CD14-positive monocyte (primary cell): ENCODE data around the gene CLDN20. TPM values are rescaled to one million over a fixed set of nuclear protein-coding genes. Genes with fewer than 3 reads are reported as not detected.
"Not testable (repeated sequence)": the region's sequence is repeated elsewhere in the genome, so short reads cannot be mapped to it uniquely, and the experiment has no call there.

Experiments used
- DNase-seq, 3 donors: peaks; one replicate each; pipeline ENCODE4 v3.0.0-alpha.2; 2011 to 2022
- H2AFZ ChIP-seq: 2 replicates; pipeline ENCODE4 v1.6.0; 2012; ENCODE audit warnings: mild to moderate bottlenecking, low read depth, low read length, inconsistent platforms; ENCODE audit not compliant: insufficient read depth, poor library complexity, severe bottlenecking
- H3K27ac ChIP-seq, 2 donors: 1 replicate in 1 of 2; 2 replicates in 1 of 2; pipeline ENCODE4 v1.5.1; 2012 to 2013; ENCODE audit warnings: low read length in 2 of 2, control low read depth in 1 of 2, inconsistent platforms in 1 of 2, low read depth in 1 of 2, mild to moderate bottlenecking in 1 of 2
- H3K27me3 ChIP-seq, 2 donors: one replicate each; pipeline versions ENCODE4 v1.6.0 to v1.6.1; 2011 to 2013; ENCODE audit warnings: low read length in 2 of 2; ENCODE audit not compliant: control insufficient read depth in 2 of 2, insufficient read depth in 2 of 2
- H3K36me3 ChIP-seq, 2 donors: replicated peaks in 1 of 2; 1 replicate in 1 of 2; 2 replicates in 1 of 2; pipeline versions ENCODE4 v1.5.1 to v1.6.1; 2012 to 2013; ENCODE audit warnings: low read length in 2 of 2, control low read depth in 1 of 2, inconsistent platforms in 1 of 2, mild to moderate bottlenecking in 1 of 2; ENCODE audit not compliant: insufficient read depth in 2 of 2, control insufficient read depth in 1 of 2
- H3K4me1 ChIP-seq, 2 donors: 1 replicate in 1 of 2; 2 replicates in 1 of 2; pipeline versions ENCODE4 v1.5.1 to v1.6.1; 2012 to 2013; ENCODE audit warnings: low read length in 2 of 2, control low read depth in 1 of 2, inconsistent platforms in 1 of 2, mild to moderate bottlenecking in 1 of 2, moderate library complexity in 1 of 2; ENCODE audit not compliant: insufficient read depth in 2 of 2, control insufficient read depth in 1 of 2
- H3K4me2 ChIP-seq: replicated peaks from 2 replicates; pipeline ENCODE3; 2012; ENCODE audit warnings: low read length, moderate library complexity, mild to moderate bottlenecking; ENCODE audit not compliant: poor library complexity, severe bottlenecking; ENCODE audit errors: extremely low read depth
- H3K4me3 ChIP-seq, 3 experiments: fragments of 200-600 bp in 1 of 3; sonication (generic) in 1 of 3; replicated peaks in 1 of 3; 1 replicate in 2 of 3; 2 replicates in 1 of 3; pipeline ENCODE4 v1.5.1; 2011 to 2013; ENCODE audit warnings: low read length in 3 of 3, mild to moderate bottlenecking in 3 of 3, control low read depth in 2 of 3, low read depth in 2 of 3, inconsistent platforms in 1 of 3, moderate library complexity in 1 of 3
- H3K79me2 ChIP-seq: 2 replicates; pipeline ENCODE4 v1.6.0; 2012; ENCODE audit warnings: mild to moderate bottlenecking, control low read depth, inconsistent platforms, low read length, moderate library complexity; ENCODE audit not compliant: insufficient read depth
- H3K9ac ChIP-seq: 2 replicates; pipeline ENCODE4 v1.6.0; 2017; ENCODE audit warnings: low read length, mild to moderate bottlenecking; ENCODE audit not compliant: insufficient read depth, poor library complexity, severe bottlenecking
- H3K9me3 ChIP-seq, 2 donors: replicated peaks in 1 of 2; 1 replicate in 1 of 2; 2 replicates in 1 of 2; pipeline versions ENCODE4 v1.5.1 to v1.6.1; 2012 to 2013; ENCODE audit warnings: low read length in 2 of 2, control low read depth in 1 of 2; ENCODE audit not compliant: control insufficient read depth in 1 of 2, insufficient read depth in 1 of 2
- H4K20me1 ChIP-seq: 2 replicates; pipeline ENCODE4 v1.6.0; 2012; ENCODE audit warnings: mild to moderate bottlenecking, low read length, control low read depth, moderate library complexity; ENCODE audit not compliant: insufficient read depth
- H3K27ac Mint-ChIP-seq, 7 donors: one replicate each; pipeline ENCODE4 v1.8.0; 2020; ENCODE audit warnings: mild to moderate bottlenecking in 7 of 7, mixed read lengths in 7 of 7, moderate library complexity in 6 of 7, inconsistent platforms in 2 of 7
- H3K27me3 Mint-ChIP-seq, 3 donors: one replicate each; pipeline ENCODE4 v1.8.0; 2021 to 2022; ENCODE audit warnings: low read depth in 3 of 3, mild to moderate bottlenecking in 3 of 3, mixed read lengths in 3 of 3, moderate library complexity in 3 of 3, inconsistent platforms in 1 of 3
- H3K36me3 Mint-ChIP-seq, 2 donors: one replicate each; pipeline ENCODE4 v1.8.0; 2020; ENCODE audit warnings: mixed read lengths in 2 of 2, inconsistent platforms in 1 of 2, mild to moderate bottlenecking in 1 of 2
- H3K4me1 Mint-ChIP-seq: one replicate; pipeline ENCODE4 v1.8.0; 2020; ENCODE audit warnings: mild to moderate bottlenecking, mixed read lengths
- H3K4me3 Mint-ChIP-seq, 2 donors: one replicate each; pipeline ENCODE4 v1.8.0; 2020; ENCODE audit warnings: mild to moderate bottlenecking in 2 of 2, mixed read lengths in 2 of 2, moderate library complexity in 1 of 2
- H3K9me3 Mint-ChIP-seq, 7 donors: one replicate each; pipeline ENCODE4 v1.8.0; 2020 to 2022; ENCODE audit warnings: mixed read lengths in 7 of 7, mild to moderate bottlenecking in 6 of 7, moderate library complexity in 6 of 7, inconsistent platforms in 2 of 7
- CTCF ChIP-seq: fragments of 200-600 bp; IDR thresholded peaks from one replicate; pipeline ENCODE4 v1.8.0; 2022; ENCODE audit warnings: antibody characterized with exemption, mild to moderate bottlenecking
- WGBS: methylation state at CpG from one replicate; pipeline ENCODE4 v1.1.5; 2013; ENCODE audit warnings: missing lambda C conversion rate; ENCODE audit not compliant: insufficient coverage; 5-methylcytosine and 5-hydroxymethylcytosine counted together
- intact Hi-C, 2 donors: fragments of 100-400 bp; cut with micrococcal nuclease; formaldehyde crosslinking; loops; one replicate each; pipeline versions ENCODE4 v1.15.0 to v1.15.1; 2023
- polyA plus RNA-seq, 3 donors: library from polyadenylated mRNA; depleted of rRNA in 1 of 3; unstranded in 2 of 3; stranded (reverse) in 1 of 3; fragments of 300-500 nt in 2 of 3; fragments of >200 nt in 1 of 3; fragmentation: Illumina TruSeq in 2 of 3; gene quantifications; 1 replicate in 2 of 3; 2 replicates in 1 of 3; pipeline ENCODE4 v1.2.3, GENCODE V29; 2012 to 2021

Gene CLDN20
- polyA plus RNA-seq, 3 donors = not detected

GRCh38 chr6:155311583-155311982, 47.8 kb downstream of the CLDN20 start:
- intact Hi-C loops = loop anchor here (5.0 to 10.0 kb wide), 2 partner anchors 89 to 1713 kb away; no protein-coding TSS in a partner anchor
- no peak overlapping the region for H3K9ac ChIP-seq
- no peaks in the 10 kb centered on the region for H4K20me1 ChIP-seq
- H3K4me3 ChIP-seq = no peak overlapping the region
- H3K36me3 ChIP-seq = peaks cover 4 to 30% of the 10 kb centered on the region in 2 donors
- DNase-seq = no peak
- H3K4me3 Mint-ChIP-seq = no peak overlapping the region
- H3K27ac Mint-ChIP-seq = no peak overlapping the region
- H3K36me3 Mint-ChIP-seq = peaks cover 23 to 30% of the 10 kb centered on the region in 2 donors
- H2AFZ ChIP-seq = no peak overlapping the region
- H3K9me3 Mint-ChIP-seq = no peaks in the 10 kb centered on the region
- TF ChIP-seq CTCF = no peak
- H3K4me1 ChIP-seq = peaks cover 17 to 23% of the 10 kb centered on the region in 2 donors
- H3K79me2 ChIP-seq = peaks cover 11% of the 10 kb centered on the region
- H3K4me2 ChIP-seq = no peak overlapping the region
- no peaks in the 10 kb centered on the region for H3K27me3 ChIP-seq
- no CpG with 5 or more reads among the region's 2 CpGs for WGBS
- H3K27me3 Mint-ChIP-seq = no peaks in the 10 kb centered on the region
- H3K4me1 Mint-ChIP-seq = peaks cover 16% of the 10 kb centered on the region
- H3K27ac ChIP-seq = no peak overlapping the region
- no peaks in the 10 kb centered on the region for H3K9me3 ChIP-seq

GRCh38 chr6:155312950-155313349, 49.1 kb downstream of the CLDN20 start:
- H3K4me3 Mint-ChIP-seq, H3K9me3 ChIP-seq, H3K27me3 Mint-ChIP-seq, H3K9ac ChIP-seq, H3K27ac ChIP-seq, H3K4me2 ChIP-seq, H3K9me3 Mint-ChIP-seq, H4K20me1 ChIP-seq, H3K27ac Mint-ChIP-seq, H3K27me3 ChIP-seq, DNase-seq, H3K4me3 ChIP-seq: not testable (repeated sequence)
- peaks cover 17 to 23% of the 10 kb centered on the region in 2 donors for H3K4me1 ChIP-seq
- intact Hi-C loops = loop anchor here (5.0 to 10.0 kb wide), 2 partner anchors 91 to 1712 kb away; no protein-coding TSS in a partner anchor
- peaks cover 11% of the 10 kb centered on the region for H3K79me2 ChIP-seq
- peaks cover 16% of the 10 kb centered on the region for H3K4me1 Mint-ChIP-seq
- WGBS = 93% methylated on average over 2 of the region's 7 CpGs
- peaks cover 4 to 21% of the 10 kb centered on the region in 2 donors for H3K36me3 ChIP-seq
- peak overlapping the region; percentile 95 for H2AFZ ChIP-seq
- H3K36me3 Mint-ChIP-seq = peaks cover 12 to 18% of the 10 kb centered on the region in 2 donors
